KMS-11 (cell line): ENCODE measurements around the gene CRLF1.
"Not testable (repeated sequence)": the region's sequence is repeated elsewhere in the genome, so short reads cannot be mapped to it uniquely, and the experiment has no call there.

Experiments
- H2AFZ ChIP-seq: fragments of 200-600 bp; sonication (generic); 2 replicates; pipeline ENCODE4 v1.6.1; 2016; ENCODE audit warnings: antibody characterized with exemption, mixed run types, low read depth
- H3K27ac ChIP-seq: fragments of 200-600 bp; sonication (generic); 2 replicates; pipeline ENCODE4 v1.6.1; 2016; ENCODE audit warnings: mild to moderate bottlenecking, mixed run types
- H3K27me3 ChIP-seq: fragments of 200-600 bp; sonication (generic); 2 replicates; pipeline ENCODE4 v1.6.1; 2017; ENCODE audit warnings: mild to moderate bottlenecking, low read depth, mixed run types, moderate library complexity; ENCODE audit not compliant: insufficient read depth
- H3K36me3 ChIP-seq: fragments of 200-600 bp; sonication (generic); 2 replicates; pipeline ENCODE4 v1.6.1; 2017; ENCODE audit warnings: mild to moderate bottlenecking, mixed run types; ENCODE audit not compliant: insufficient read depth
- H3K4me1 ChIP-seq: fragments of 200-600 bp; sonication (generic); 2 replicates; pipeline ENCODE4 v1.6.1; 2016; ENCODE audit warnings: mild to moderate bottlenecking, low read depth, mixed run types; ENCODE audit not compliant: poor library complexity, severe bottlenecking
- H3K4me2 ChIP-seq: fragments of 200-600 bp; sonication (generic); 2 replicates; pipeline ENCODE4 v1.7.0; 2016; ENCODE audit warnings: mild to moderate bottlenecking, mixed run types
- H3K4me3 ChIP-seq: fragments of 200-600 bp; sonication (generic); IDR thresholded peaks from 2 replicates; pipeline ENCODE4 v1.6.1; 2017; ENCODE audit warnings: low read depth, low read length, mixed read lengths; ENCODE audit not compliant: insufficient read depth
- H3K79me2 ChIP-seq: fragments of 200-600 bp; sonication (generic); 2 replicates; pipeline ENCODE4 v1.6.1; 2016; ENCODE audit warnings: low read depth, mixed run types; ENCODE audit not compliant: insufficient read depth
- H3K9ac ChIP-seq: fragments of 200-600 bp; sonication (generic); 2 replicates; pipeline ENCODE4 v1.6.1; 2016; ENCODE audit warnings: mild to moderate bottlenecking, mixed run types
- H4K20me1 ChIP-seq: fragments of 200-600 bp; sonication (generic); 2 replicates; pipeline ENCODE4 v1.6.1; 2016; ENCODE audit warnings: mild to moderate bottlenecking, mixed run types; ENCODE audit not compliant: insufficient read depth
- TF ChIP-seq, protein P1 (sequence below): fragments of 200-600 bp; sonication (generic); conservative IDR thresholded peaks from 2 replicates; pipeline ENCODE4 v1.6.1; 2017; ENCODE audit warnings: low read depth, mild to moderate bottlenecking, antibody characterized with exemption, low read length, moderate library complexity, mixed read lengths

The CRLF1 gene

DNA sequence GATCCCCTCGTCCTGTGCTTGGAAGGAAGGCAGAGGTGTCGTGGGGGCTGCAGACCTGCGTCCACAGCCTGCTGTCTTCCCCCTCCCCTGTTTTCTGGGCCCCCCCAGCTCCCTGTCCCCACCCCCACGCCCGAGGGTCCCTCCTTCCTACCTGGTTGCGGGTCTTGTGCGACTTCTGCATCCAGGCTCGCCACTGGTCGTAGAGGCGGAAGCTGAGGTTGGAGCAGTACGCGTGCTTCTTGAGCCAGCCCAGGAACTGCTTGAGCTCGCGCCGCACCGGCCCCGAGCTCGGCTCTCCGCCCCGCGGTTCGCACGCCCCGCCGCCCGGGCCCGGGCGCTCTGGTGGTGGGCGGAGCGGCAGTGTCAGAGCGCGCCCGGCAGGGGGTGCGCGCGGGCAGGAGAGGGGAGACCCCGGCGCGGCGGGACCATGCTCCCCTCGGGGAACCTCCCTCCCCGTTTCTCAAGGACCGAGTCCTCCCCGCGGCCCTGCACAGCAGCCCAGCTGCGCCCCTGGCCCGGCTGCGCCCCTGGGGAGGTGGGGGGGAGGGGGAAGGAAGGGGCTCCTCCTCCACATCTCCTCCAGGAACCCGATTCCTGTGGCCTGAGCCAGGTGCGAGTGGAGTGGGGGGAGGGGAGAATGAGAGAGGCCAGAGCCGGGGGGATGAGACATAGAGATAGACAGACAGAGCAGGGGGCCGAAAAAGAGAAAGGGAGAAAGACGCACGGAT is 12.3 kb downstream of the CRLF1 start:
- H3K4me2 ChIP-seq: peak overlapping the region; percentile 89; the same call in 1 of the 2 replicates
- H3K9ac ChIP-seq: peak overlapping the region; percentile 42; the same call in 1 of the 2 replicates
- H3K27me3 ChIP-seq: peaks cover 21% of the 10 kb centered on the region; the same call in 1 of the 2 replicates
- H3K27ac ChIP-seq: no peak overlapping the region
- TF ChIP-seq, protein P1, sequence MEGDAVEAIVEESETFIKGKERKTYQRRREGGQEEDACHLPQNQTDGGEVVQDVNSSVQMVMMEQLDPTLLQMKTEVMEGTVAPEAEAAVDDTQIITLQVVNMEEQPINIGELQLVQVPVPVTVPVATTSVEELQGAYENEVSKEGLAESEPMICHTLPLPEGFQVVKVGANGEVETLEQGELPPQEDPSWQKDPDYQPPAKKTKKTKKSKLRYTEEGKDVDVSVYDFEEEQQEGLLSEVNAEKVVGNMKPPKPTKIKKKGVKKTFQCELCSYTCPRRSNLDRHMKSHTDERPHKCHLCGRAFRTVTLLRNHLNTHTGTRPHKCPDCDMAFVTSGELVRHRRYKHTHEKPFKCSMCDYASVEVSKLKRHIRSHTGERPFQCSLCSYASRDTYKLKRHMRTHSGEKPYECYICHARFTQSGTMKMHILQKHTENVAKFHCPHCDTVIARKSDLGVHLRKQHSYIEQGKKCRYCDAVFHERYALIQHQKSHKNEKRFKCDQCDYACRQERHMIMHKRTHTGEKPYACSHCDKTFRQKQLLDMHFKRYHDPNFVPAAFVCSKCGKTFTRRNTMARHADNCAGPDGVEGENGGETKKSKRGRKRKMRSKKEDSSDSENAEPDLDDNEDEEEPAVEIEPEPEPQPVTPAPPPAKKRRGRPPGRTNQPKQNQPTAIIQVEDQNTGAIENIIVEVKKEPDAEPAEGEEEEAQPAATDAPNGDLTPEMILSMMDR: peak; percentile 75
- H4K20me1 ChIP-seq: no peaks in the 10 kb centered on the region
- H2AFZ ChIP-seq: peak overlapping the region; percentile 54
- H3K36me3 ChIP-seq: no peaks in the 10 kb centered on the region
- peaks cover 11% of the 10 kb centered on the region for H3K4me1 ChIP-seq
- peaks cover 10% of the 10 kb centered on the region for H3K79me2 ChIP-seq
- no peak overlapping the region for H3K4me3 ChIP-seq

DNA sequence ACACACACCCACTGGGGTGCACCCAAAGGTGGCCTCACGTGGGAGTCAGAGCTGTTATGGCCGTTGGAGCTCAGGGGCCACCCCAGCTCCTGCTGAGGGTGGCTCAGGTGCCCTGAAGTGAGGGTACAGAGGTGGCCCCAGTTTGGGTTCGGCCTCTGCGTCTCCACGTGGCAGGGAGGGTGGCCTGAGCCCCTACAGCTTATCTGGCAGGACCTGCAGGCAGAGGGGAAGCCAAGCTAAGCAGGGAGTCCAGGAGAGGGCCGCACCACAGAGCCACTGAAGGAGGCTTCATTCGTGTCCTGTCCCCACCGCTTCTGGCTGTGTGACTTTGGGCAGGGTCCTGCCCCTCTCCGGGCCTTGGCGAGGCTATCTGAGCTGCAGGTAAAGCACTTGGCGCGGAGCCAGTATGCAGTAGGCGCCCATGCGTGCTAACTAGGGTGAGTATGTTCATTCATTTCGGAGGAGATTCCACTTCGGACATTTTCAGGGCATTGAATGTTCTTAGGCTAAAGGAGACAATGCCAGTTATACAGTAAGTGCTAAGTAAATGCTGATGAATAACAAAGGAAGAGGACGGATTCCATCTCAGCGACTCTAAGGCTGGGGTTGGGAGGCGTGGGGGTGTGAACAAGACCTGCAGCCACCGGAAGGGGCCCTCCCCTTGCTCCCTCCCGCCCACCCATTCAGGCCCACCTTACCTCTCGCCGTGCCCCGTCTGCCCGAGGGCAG is 13.1 kb downstream of the CRLF1 start:
- Histone ChIP-seq H2AFZ (no peak overlapping the region), H3K4me1 (peaks cover 11% of the 10 kb centered on the region), H4K20me1 (no peaks in the 10 kb centered on the region), H3K36me3 (no peaks in the 10 kb centered on the region), H3K9ac (no peak overlapping the region), H3K4me3 (no peak overlapping the region), H3K27ac (no peak overlapping the region), H3K4me2 (no peak overlapping the region), H3K27me3 (peaks cover 18% of the 10 kb centered on the region; the same call in 1 of the 2 replicates), H3K79me2 (peaks cover 10% of the 10 kb centered on the region)
- TF ChIP-seq, protein P1: no peak

DNA sequence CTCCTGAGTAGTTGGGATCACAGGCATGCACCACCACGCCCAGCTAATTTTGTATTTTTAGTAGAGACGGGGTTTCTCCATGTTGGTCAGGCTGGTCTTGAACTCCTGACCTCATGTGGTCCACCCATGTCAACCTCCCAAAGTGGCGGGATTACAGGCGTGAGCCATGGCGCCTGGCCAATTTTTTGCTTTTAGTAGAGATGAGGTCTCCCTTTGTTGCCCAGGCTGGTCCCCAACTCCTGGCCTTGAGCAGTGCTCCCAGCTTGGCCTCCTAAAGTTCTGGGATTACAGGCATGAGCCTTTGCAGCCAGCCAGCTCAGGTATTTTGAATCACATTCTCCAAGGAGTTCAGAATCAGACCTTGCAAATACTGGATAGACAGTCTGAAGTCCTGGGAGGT is 13.9 kb downstream of the CRLF1 start:
- H3K4me3 ChIP-seq, H3K9ac ChIP-seq, H3K36me3 ChIP-seq, H3K4me2 ChIP-seq, H3K27ac ChIP-seq, H3K79me2 ChIP-seq, H2AFZ ChIP-seq, H4K20me1 ChIP-seq: not testable (repeated sequence)
- Histone ChIP-seq H3K4me1 (peaks cover 17% of the 10 kb centered on the region), H3K27me3 (peaks cover 12% of the 10 kb centered on the region; the same call in 1 of the 2 replicates)

DNA sequence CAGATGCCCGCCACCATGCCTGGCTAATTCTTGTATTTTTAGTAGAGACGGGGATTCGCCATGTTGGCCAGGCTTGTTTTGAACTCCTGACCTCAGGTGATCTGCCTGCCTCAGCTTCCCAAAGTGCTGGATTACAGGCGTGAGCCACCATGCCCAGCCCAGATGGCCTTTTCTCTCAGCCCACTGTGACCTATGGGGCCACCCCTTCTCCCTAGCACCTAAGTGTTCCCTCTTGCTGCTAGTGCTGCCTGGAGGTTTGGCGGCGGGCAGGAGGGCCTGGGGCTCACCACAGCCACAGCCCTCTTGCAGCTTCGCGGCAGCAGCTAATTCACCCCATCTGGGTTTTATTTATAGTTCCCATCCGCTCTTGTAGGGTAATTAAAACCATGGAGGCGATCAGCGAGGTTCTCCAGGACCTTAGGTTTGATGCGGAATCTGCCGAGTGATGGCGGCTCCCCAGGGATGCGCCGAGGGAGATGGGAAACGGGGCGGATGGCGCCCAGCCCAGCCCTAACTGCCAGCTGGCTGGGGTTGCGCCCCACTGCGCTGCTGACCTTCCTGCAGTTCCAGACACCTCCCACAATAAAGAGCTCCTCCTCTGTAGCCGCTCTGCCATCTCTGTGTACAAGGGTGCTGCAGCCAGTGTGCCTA is 14.7 kb downstream of the CRLF1 start:
- H3K27ac ChIP-seq: no peak overlapping the region
- H3K4me3 ChIP-seq: no peak overlapping the region
- H3K27me3 ChIP-seq: peaks cover 5% of the 10 kb centered on the region; the same call in 1 of the 2 replicates
- peaks cover 10% of the 10 kb centered on the region for H3K79me2 ChIP-seq
- H3K36me3 ChIP-seq: no peaks in the 10 kb centered on the region
- no peak overlapping the region for H3K9ac ChIP-seq
- no peaks in the 10 kb centered on the region for H4K20me1 ChIP-seq
- no peak overlapping the region for H3K4me2 ChIP-seq
- no peak overlapping the region for H2AFZ ChIP-seq
- TF ChIP-seq, protein P1: no peak
- peaks cover 20% of the 10 kb centered on the region for H3K4me1 ChIP-seq
